Measurements from ENCODE around the gene ZGPAT. TPM values are rescaled to one million over a fixed set of nuclear protein-coding genes. Genes with fewer than 3 reads are reported as not detected.

The ZGPAT gene
- total and polyA plus RNA-seq, 2 of the 4 experiments (the other 2 are of a cell fraction) = 13.4 to 20.2 TPM

GRCh38 chr20:63756648-63756991, 48.8 kb downstream of the ZGPAT start:
- Histone ChIP-seq H2BK5ac (ENCODE audit: low read depth, low read length, poor library complexity, severe bottlenecking) (no peak overlapping the region), H3K36me3 (ENCODE audit: control insufficient read depth, insufficient read depth, low read length) (peaks cover 5% of the 10 kb centered on the region; the same call in 1 of the 2 replicates), H3K23ac (ENCODE audit: low read depth, low read length) (no peak overlapping the region), H3K79me1 (ENCODE audit: low read depth in 1 of 2, low read length in 2 of 2) (peaks cover 0 to 7% of the 10 kb centered on the region in 2 experiments; a peak in 1 of 4 replicates), H3K4ac (ENCODE audit: low read depth, low read length) (no peak overlapping the region), H3K4me3 (ENCODE audit: insufficient read depth, low read depth, low read length) (no peak overlapping the region), H4K8ac (ENCODE audit: low read depth in 2 of 2, low read length in 2 of 2) (no peak overlapping the region), H2AFZ (replicated peaks; ENCODE audit: low read length, poor library complexity) (no peak overlapping the region), H3K14ac (replicated peaks; ENCODE audit: low read depth, low read length) (no peak overlapping the region), H3K18ac (ENCODE audit: low read depth, low read length) (no peak overlapping the region), H3K4me2 (ENCODE audit: low read depth, low read length) (no peak overlapping the region), H2BK20ac (ENCODE audit: low read depth, low read length) (no peak overlapping the region), H4K20me1 (ENCODE audit: insufficient read depth, low read length) (no peaks in the 10 kb centered on the region), H3K9me3 (ENCODE audit: control insufficient read depth, insufficient read depth, low read length) (no peaks in the 10 kb centered on the region), H3K27me3 (ENCODE audit: control insufficient read depth, insufficient read depth, low read length) (no peaks in the 10 kb centered on the region), H2BK120ac (ENCODE audit: low read depth, low read length) (no peak overlapping the region), H4K5ac (ENCODE audit: low read depth, low read length) (no peak overlapping the region), H3K27ac (ENCODE audit: insufficient read depth, low read length) (no peak overlapping the region), H3K9ac (ENCODE audit: low read depth, low read length) (no peak overlapping the region), H2AK9ac (replicated peaks; ENCODE audit: low read depth, low read length, poor library complexity) (peak overlapping the region; percentile 76), H3K4me1 (ENCODE audit: control insufficient read depth, insufficient read depth, low read length) (no peaks in the 10 kb centered on the region), H3K9me1 (ENCODE audit: insufficient read depth, low read length) (0 out of 2 replicates have a peak, but pooled peaks cover 4% of the 10 kb centered on the region), H4K91ac (ENCODE audit: insufficient read depth, low read depth, low read length) (no peak overlapping the region), H3K56ac (ENCODE audit: extremely low read depth, insufficient read depth, low read length) (no peak overlapping the region), H2AK5ac (ENCODE audit: low read depth, low read length) (no peak overlapping the region), H2BK15ac (ENCODE audit: low read depth, low read length) (no peak overlapping the region)
- dilution Hi-C loops (cut with HindIII; ENCODE audit: low sequenced_read_pairs, unreplicated experiment) = no loop called here
- no CpG with 5 or more reads among the region's 8 CpGs for WGBS, 2 experiments (ENCODE audit: extremely low coverage in 2 of 2, insufficient read length in 1 of 2)
- intact Hi-C loops (cut with micrococcal nuclease) = no loop called here
- TF ChIP-seq SMC3 (IDR thresholded peaks at IDR 0.05; ENCODE audit: low read depth, low read length) (no peak), USF2 (IDR thresholded peaks at IDR 0.05; ENCODE audit: low read depth, low read length) (no peak), FOS (IDR thresholded peaks at IDR 0.05; ENCODE audit: low read depth, low read length) (no peak), BHLHE40 (IDR thresholded peaks at IDR 0.05; ENCODE audit: low read depth, low read length) (no peak), CHD1 (IDR thresholded peaks at IDR 0.05; ENCODE audit: low read depth, low read length) (no peak), ELK1 (IDR thresholded peaks at IDR 0.05; ENCODE audit: borderline replicate concordance, low read depth, low read length) (no peak), MAZ (IDR thresholded peaks at IDR 0.05; ENCODE audit: borderline replicate concordance, low read depth, low read length) (no peak), RFX5 (IDR thresholded peaks at IDR 0.05; ENCODE audit: low read depth, low read length) (no peak), MXI1 (IDR thresholded peaks at IDR 0.05; ENCODE audit: borderline replicate concordance, low read depth, low read length) (no peak), NFE2L2 (IDR thresholded peaks at IDR 0.05; ENCODE audit: low read depth, low read length) (no peak), MAFK (IDR thresholded peaks at IDR 0.05; ENCODE audit: low read depth, low read length) (no peak)
- DNase-seq (no peak), ATAC-seq (ENCODE audit: low read depth) (no peak)
- CTCF ChIA-PET = no interaction called here
- POLR2A ChIA-PET (ENCODE audit: unreplicated experiment) = interaction anchor here (0.6 kb wide), 1 partner anchor 10 kb away, joined by 4 read pairs; no protein-coding TSS in a partner anchor
- in situ Hi-C loops (cut with MboI; ENCODE audit: low sequenced_read_pairs) = no loop called here
- BruUV-seq (replicated peaks) = no TSS peak

Data from IMR-90 (cell line).